Esophagus squamous epithelium (tissue), 4 donors: ENCODE results near the gene FOXD2.

ENCODE experiments used
- CTCF ChIP-seq, 6 experiments: fragments of 450-650 bp in 4 of 6; fragments of 200-600 bp in 2 of 6; sonication (generic) in 2 of 6; IDR thresholded peaks; one replicate each; pipeline ENCODE4 v1.5.1; 2016 to 2019; ENCODE audit warnings: antibody characterized with exemption in 6 of 6, mild to moderate bottlenecking in 4 of 6, moderate library complexity in 4 of 6
- POLR2A ChIP-seq, 4 donors: fragments of 450-650 bp; IDR thresholded peaks; one replicate each; pipeline ENCODE4 v1.6.1; 2017; ENCODE audit warnings: antibody characterized with exemption in 4 of 4, mild to moderate bottlenecking in 4 of 4, moderate library complexity in 3 of 4

GRCh38 chr1:47436304-47436978, 1.4 kb upstream of the FOXD2 start:
- TF ChIP-seq CTCF (IDR thresholded peaks at IDR 0.05) (peak; percentile 54 to 89 (median 80)), POLR2A (IDR thresholded peaks at IDR 0.05) (no peak)
